ENCODE results near the gene EIF2B4.

EIF2B4 gene

DNA sequence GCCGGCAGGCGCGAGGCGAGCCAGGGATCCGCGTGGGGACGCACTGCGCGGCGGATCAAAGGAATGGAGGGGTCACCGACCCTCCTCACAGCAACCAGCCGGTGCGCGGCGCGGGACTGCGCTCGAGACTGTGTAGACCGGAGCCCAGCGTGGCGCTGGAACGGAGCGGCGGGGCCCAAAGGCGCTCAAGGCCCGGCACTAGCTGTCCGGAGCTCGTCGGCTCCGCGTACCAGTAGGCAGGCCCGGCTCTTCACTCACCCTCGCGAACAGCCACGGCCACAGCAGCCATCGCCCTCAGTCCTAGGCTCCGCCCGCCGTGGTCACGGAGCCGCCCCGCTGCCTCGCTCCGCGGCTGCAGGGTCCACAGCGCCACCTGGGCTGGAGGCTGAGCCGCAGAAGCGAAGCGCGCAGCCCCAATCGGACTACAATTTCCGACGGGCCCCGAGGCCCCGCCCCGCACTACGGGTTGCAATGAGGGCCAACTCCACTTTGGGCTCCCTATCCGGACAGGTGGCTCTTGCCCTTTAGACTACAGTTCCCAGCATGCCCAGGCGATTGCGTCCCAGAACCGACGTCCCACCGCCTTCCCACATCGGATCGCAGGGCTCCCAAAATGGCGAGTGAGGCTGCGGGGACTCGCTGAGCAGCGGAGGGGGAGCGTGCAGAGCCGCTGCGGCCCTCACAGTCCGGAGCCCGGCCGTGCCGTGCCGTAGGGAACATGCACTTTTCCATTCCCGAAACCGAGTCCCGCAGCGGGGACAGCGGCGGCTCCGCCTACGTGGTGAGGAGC lies at the start of gene EIF2B4, which contains the start of gene SNX17:
EIF2B4 (minus strand) TSS at position 313 of the 790 bp plus-strand sequence; CDS start at position 289, 24 bp downstream.
SNX17 (plus strand) TSS at position 591 of the 790 bp plus-strand sequence; CDS start at position 719, 128 bp downstream.
- peak; percentile 96 for DNase-seq (ENCODE audit: low read depth)

DNA sequence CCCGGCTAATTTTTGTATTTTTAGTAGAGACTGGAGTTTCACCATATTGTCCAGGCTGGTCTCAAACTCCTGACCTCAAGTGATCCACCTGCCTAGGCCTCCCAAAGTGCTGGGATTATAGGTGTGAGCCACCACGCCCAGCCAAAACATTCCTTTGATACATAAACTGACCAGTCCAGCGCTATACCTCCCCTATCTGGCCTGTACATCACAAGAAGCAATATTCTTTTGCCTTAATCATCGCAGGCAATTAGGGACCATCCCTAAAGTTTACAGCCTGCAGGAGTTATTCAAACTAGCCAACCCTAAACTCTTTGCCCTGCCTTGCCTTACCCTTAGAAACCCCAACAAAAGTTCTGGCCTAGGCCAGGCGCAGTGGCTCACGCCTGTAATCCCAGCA lies 46.0 kb upstream of the EIF2B4 start:
- no peak for DNase-seq (ENCODE audit: low read depth)

GRCh38 chr2:27412419-27413152 lies 42.4 kb upstream of the EIF2B4 start:
- DNase-seq (ENCODE audit: low read depth), result no peak

GRCh38 chr2:27409321-27410073 lies 39.4 kb upstream of the EIF2B4 start, which contains the start of gene PPM1G:
Gene PPM1G, minus strand, starts transcription at chr2:27409591. Its CDS starts 169 bp downstream, at chr2:27409422.
- peak; percentile 65 for DNase-seq (ENCODE audit: low read depth)

GRCh38 chr2:27408601-27409320 lies 38.6 kb upstream of the EIF2B4 start:
- DNase-seq (ENCODE audit: low read depth), result no peak

GRCh38 chr2:27407798-27408491 lies 37.8 kb upstream of the EIF2B4 start:
- peak; percentile 28 for DNase-seq (ENCODE audit: low read depth)

- DNase-seq (ENCODE audit: low read depth), result no peak
Measured at GRCh38 chr2:27400348-27401135, 30.4 kb upstream of the EIF2B4 start.

DNA sequence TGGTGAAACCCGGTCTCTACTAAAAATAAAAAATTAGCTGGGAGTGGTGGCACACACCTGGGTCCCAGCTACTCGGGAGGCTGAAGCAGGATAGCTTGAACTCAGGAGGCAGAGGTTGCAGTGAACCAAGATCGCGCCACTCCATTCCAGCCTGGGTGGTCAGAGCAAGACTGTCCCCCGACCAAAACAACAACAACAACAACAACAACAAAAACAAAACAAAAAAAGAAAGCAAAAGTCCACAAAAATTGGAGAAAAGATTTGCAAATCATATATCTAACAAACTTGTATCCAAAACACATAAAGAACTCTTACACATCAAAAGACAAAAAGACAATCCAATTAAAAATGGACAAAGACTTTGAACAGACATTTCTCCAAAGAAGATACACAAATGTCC lies 28.8 kb upstream of the EIF2B4 start:
- DNase-seq (ENCODE audit: low read depth), result no peak

DNA sequence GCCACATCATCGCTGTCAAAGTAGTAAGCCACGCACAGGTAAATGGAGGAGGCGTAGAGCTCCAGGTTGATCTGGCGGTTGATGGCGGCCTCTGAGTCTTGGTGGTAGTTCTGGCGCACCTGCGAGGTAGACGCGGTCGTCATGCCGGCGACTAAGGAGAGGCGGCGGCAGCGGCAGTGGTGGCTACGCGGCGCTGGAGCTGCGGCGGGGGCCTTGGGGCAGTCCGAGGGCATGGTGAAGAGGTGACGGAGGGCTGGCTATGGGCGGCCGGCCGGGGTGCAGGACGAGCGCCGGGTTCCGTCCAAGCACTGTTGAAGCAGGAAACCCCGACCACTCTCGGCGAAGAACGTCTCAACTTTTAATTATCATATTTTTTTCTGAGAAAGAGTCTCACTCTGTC lies 23.1 kb upstream of the EIF2B4 start:
- DNase-seq (ENCODE audit: low read depth), result no peak

DNA sequence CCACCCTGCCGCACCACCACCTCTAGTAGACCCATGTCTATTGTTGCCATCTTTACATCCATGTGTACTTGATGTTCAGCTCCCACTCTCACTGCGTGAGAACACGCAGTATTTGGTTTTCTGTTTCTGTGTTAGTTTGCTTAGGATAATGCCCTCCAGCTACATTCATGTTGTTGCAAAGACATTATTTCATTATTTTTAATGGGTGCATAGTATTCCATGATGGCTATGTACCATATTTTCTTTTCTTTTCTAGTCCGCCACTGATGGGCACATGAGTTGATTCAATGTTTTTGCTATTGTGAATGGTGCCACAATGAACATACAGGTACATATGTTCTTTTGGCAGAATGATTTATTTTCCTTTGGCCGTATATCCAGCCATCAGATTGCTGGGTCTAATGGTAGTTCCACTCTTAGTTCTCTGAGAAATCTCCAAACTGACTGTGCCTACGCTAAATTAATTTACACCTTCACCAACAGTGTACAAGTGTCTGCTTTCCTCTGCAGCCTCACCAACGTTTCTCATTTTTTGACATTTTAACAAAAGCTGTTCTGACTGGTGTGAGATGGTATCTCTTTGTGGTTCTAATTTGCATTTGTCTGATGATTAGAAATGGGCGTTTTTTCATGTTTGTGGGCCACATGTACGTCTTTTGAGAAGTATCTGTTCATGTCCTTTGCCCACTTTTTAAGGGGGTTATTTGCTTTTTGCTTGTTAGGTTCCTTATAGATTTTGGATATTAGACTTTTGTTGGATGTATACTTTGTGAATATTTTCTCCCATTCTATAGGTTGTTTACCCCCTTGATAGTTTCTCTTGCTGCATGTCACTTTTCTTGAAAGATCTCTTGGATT lies 20.9 kb upstream of the EIF2B4 start:
- DNase-seq (ENCODE audit: low read depth), result no peak

DNA sequence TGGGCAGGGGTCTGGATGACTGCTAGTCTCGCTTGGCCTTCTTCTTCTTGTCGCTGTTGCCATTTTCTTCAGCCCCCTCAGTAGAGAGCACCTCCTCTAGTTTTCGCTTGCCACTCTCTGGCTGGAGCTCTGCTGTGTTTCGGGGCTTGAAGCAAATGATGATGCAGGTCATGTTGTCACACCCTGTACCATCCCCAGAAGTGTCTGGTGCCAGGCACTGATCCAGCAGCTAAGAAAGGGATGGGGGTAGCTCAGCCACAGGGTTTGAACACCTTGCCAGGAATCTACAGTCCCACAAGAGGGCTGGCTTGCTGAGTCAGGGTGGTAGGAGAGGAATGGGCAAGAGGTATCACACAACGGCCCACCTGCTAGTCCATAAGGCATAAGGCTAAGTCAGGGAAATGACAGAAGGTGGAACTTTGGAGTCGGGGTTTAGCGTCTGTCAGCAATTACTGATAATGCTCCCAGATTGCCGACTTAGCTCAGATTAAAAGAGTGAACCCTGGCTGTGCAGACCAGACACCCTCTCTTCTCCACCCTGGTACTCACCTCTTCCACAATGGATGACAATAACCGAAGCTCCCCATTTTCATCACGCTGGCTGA lies 11.5 kb upstream of the EIF2B4 start:
- no peak for DNase-seq (ENCODE audit: low read depth)

DNA sequence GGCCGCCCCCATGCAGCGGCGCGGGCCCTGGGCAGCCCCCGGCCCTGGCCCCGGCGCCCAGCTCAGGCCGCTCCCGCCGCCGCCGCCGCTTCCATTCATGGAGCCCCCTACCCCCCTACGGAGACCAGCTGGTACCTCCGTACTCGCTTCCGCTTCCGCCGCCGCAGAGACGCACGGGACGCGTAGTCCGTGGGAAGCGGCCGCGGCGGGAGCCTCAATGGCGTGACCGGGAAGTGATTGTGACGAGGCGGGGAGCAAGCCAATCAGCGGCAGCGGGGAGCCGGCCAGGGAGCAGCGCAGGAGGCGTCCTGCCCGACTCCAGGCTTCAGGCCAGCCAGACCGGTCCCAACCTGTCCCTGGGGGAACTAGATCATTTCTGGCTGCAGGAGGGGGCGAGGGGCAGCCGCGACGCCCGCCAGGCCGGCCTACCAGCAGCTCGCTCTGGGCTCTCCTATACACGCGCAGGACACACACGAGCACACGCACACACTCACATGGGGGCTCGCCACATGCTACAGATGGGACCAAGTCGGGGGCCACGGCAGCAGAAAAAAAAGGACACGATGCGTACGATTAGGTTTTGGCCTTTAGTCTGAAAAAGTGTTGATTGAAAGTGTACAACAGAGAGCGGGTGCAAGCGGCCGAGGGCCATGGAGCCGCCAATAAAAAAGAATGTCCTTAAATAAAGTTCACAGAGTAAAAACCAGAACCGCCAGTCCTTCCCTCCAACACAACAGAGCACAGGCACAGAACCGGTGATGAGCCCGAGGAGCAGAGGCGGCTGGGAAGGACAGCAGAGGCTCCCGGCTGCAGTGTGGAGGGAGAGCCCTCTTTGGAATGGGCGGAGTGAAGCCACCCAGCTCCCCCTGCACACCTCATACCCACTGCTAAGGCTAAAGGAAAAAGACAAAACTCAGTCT lies 10.7 kb upstream of the EIF2B4 start, which contains the start of gene ZNF513:
ZNF513 (minus strand) TSS at position 109 of the 920 bp plus-strand sequence. CDS start 208 bp downstream, outside the sequence.
- peak; percentile 63 for DNase-seq (ENCODE audit: low read depth)

- no peak for DNase-seq (ENCODE audit: low read depth)
Measured at GRCh38 chr2:27379836-27380625, 9.9 kb upstream of the EIF2B4 start.

- DNase-seq (ENCODE audit: low read depth), result no peak
Measured at GRCh38 chr2:27379383-27379835, 9.3 kb upstream of the EIF2B4 start.

DNA sequence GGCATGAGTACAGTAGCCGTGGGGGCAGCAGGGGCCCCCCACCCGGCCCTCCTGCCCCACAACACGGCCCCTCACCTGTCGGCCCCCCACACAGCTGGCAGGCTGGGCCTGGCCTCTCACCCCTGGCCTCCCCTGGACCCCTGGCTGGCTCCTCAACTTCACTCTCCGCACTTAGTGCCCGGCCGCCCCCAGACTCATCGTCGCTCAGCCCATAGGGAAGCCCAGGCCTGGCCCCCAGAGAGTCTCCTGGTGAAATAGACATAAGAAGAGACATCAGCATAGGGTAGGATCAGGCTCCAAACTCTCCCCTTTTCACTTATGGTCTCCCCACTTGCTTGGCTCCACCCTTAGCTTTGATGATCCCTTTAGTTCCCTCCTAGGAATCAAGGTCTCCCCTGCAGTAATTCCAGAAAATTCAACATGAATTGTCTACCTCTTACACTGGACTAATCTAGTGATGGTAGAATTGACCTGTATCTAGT lies 8.7 kb upstream of the EIF2B4 start:
- no peak for DNase-seq (ENCODE audit: low read depth)

DNA sequence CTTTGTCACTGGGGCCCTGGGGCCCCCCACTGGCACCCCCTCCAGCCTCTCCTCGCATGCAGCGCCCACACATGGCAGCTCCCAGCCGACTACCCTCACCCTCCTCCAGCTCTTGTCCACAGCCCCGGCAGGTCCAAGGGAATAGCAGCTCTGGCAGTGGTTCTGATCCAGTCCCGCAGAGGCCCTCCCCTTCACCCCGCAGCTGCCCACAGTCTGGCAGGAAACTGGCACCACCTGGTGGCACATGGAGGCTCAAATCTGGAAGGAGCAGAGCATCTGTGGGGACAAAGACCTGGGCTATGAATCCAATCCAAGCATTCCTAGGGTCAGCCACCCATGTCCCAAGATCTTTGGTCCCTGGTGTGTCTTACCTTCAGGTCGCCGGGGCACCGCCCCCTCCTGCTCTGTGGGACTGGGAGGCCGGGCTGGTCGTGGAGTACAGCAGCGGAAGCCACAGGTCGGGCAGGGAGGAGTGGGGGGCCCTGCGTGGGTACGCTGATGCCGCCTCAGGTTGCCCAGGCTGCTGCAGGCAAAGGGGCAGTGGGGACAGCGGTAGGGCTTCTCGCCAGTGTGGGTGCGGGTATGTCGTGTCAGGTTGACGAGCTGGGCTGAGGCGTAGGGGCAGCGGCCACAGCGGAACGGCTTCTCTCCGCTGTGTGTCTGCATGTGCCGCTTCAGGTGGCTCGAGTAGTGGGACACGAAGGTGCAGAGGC lies 8.1 kb upstream of the EIF2B4 start:
- DNase-seq (ENCODE audit: low read depth), result no peak

All from HS-5 (cell line).